Activated CD8-positive, alpha-beta memory T cell treated with anti-CD3 and anti-CD28 coated beads for 48 hours (primary cell): ENCODE data around the gene OTX1.
A peak's percentile ranks its signal among the peaks of the same experiment; 100 is the strongest.
"Not testable (repeated sequence)": the region's sequence is repeated elsewhere in the genome, so short reads cannot be mapped to it uniquely, and the experiment has no call there.

Experiments
- DNase-seq, 3 experiments: peaks; one replicate each; pipeline ENCODE4 v3.0.0-alpha.2; 2020; ENCODE audit warnings: low read depth in 2 of 3, low spot score in 2 of 3

Gene OTX1

GRCh38 chr2:63050334-63051041 is at the start of gene OTX1:
OTX1 (plus strand) TSS chr2:63050830; CDS start chr2:63052991, 2,161 bp downstream.
- peak in 2 of 3 experiments; percentile 26 to 28 for DNase-seq

GRCh38 chr2:63001576-63001975 is 49.1 kb upstream of the OTX1 start:
- DNase-seq = no peak

GRCh38 chr2:63003351-63003750 is 47.3 kb upstream of the OTX1 start:
- DNase-seq = no peak

GRCh38 chr2:63007813-63008458 is 42.7 kb upstream of the OTX1 start:
- no peak for DNase-seq

GRCh38 chr2:63008838-63009237 is 41.8 kb upstream of the OTX1 start:
- DNase-seq = no peak

GRCh38 chr2:63009490-63009889 is 41.1 kb upstream of the OTX1 start:
- no peak for DNase-seq

- no peak for DNase-seq
Measured at GRCh38 chr2:63012541-63012940, 38.1 kb upstream of the OTX1 start.

GRCh38 chr2:63013438-63013837 is 37.2 kb upstream of the OTX1 start:
- DNase-seq = no peak

- no peak for DNase-seq
Measured at GRCh38 chr2:63015389-63015788, 35.2 kb upstream of the OTX1 start.

- DNase-seq = no peak
Measured at GRCh38 chr2:63018439-63018838, 32.2 kb upstream of the OTX1 start.

- DNase-seq = not testable (repeated sequence)
Measured at GRCh38 chr2:63019686-63020085, 30.9 kb upstream of the OTX1 start.

- no peak for DNase-seq
Measured at GRCh38 chr2:63023444-63023843, 27.2 kb upstream of the OTX1 start.

GRCh38 chr2:63027220-63027619 is 23.4 kb upstream of the OTX1 start:
- no peak for DNase-seq

GRCh38 chr2:63029058-63029457 is 21.6 kb upstream of the OTX1 start:
- DNase-seq = no peak

GRCh38 chr2:63034526-63034925 is 16.1 kb upstream of the OTX1 start:
- no peak for DNase-seq

- no peak for DNase-seq
Measured at GRCh38 chr2:63035169-63035568, 15.5 kb upstream of the OTX1 start.

- DNase-seq = no peak
Measured at GRCh38 chr2:63035660-63036059, 15.0 kb upstream of the OTX1 start.

GRCh38 chr2:63038034-63038433 is 12.6 kb upstream of the OTX1 start:
- no peak for DNase-seq

- DNase-seq = no peak
Measured at GRCh38 chr2:63040586-63040985, 10.0 kb upstream of the OTX1 start.

- no peak for DNase-seq
Measured at GRCh38 chr2:63041592-63041991, 9.0 kb upstream of the OTX1 start.

GRCh38 chr2:63044362-63045327 is 6.0 kb upstream of the OTX1 start:
- DNase-seq = no peak

- DNase-seq = no peak
Measured at GRCh38 chr2:63046552-63046951, 4.1 kb upstream of the OTX1 start.
